Measurements from ENCODE around the gene LEKR1. TPM values are rescaled to one million over a fixed set of nuclear protein-coding genes. Genes with fewer than 3 reads are reported as not detected.

Gene LEKR1
- total RNA-seq, 2 experiments from 2014 or later: 0.16 TPM; not detected in 1

DNA sequence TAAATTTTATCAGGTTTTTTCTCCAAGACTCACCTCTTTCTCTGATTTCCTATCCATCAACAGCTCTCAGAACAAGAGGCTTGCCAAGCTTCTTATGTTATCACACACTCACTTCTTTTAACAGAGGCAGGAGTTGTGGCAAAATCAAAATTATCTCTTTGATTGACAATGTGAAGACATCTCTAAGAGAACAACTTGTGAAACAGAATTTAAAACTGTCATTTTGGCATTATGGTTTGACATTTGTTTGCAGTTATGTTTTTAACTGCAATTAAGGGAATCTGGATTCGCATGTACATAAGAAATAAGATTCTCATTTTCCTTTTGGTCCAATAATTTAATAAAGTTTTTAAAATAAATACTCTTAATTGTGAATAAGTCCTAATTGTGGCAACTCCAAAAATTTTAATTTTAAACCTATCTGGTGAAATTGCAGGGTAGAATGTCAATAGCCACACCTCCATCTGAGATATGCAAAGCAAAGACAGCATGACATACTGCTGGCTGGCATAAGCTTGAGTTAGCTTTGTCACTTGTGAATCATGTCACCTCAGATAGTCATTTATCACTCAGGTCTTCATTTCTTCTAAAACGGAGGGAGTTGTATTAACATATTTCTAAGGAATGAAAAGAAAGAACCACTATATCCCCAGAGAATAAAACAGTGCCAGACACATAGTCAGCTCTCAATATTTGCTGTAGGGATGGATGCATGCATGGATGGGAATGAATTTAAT, 175.2 kb downstream of the LEKR1 start:
- Histone ChIP-seq H3K36me3 (ENCODE audit: insufficient read depth, low read length) (no peaks in the 10 kb centered on the region), H2AFZ (ENCODE audit: low read length) (no peak overlapping the region), H3K9me2 (ENCODE audit: insufficient read depth, low read length) (no peaks in the 10 kb centered on the region), H3K4me1 (ENCODE audit: insufficient read depth, low read length, poor library complexity, severe bottlenecking) (no peaks in the 10 kb centered on the region), H3K9me3 (ENCODE audit: low read length) (no peaks in the 10 kb centered on the region), H3K4me3 (ENCODE audit: low read depth, low read length, poor library complexity, severe bottlenecking) (no peak overlapping the region), H4K20me1 (ENCODE audit: insufficient read depth, low read length) (no peaks in the 10 kb centered on the region), H3K4me2 (ENCODE audit: low read length) (no peak overlapping the region), H3K79me2 (ENCODE audit: insufficient read depth, low read depth, low read length) (no peaks in the 10 kb centered on the region), H3K27ac (ENCODE audit: low read depth, low read length, poor library complexity, severe bottlenecking) (no peak overlapping the region)
- no TSS peak for BruUV-seq (replicated peaks)
- no peak for DNase-seq (ENCODE audit: low spot score)
- ChIA-PET POLR2A (interaction anchor here (0.8 to 1.4 kb wide), 2 partner anchors 15 to 26 kb away, joined by 3 to 4 read pairs; no protein-coding TSS in a partner anchor), CTCF (ENCODE audit: unreplicated experiment) (no interaction called here)
- intact Hi-C loops (cut with micrococcal nuclease; ENCODE audit: unreplicated experiment): no loop called here
- TF ChIP-seq, protein P1, sequence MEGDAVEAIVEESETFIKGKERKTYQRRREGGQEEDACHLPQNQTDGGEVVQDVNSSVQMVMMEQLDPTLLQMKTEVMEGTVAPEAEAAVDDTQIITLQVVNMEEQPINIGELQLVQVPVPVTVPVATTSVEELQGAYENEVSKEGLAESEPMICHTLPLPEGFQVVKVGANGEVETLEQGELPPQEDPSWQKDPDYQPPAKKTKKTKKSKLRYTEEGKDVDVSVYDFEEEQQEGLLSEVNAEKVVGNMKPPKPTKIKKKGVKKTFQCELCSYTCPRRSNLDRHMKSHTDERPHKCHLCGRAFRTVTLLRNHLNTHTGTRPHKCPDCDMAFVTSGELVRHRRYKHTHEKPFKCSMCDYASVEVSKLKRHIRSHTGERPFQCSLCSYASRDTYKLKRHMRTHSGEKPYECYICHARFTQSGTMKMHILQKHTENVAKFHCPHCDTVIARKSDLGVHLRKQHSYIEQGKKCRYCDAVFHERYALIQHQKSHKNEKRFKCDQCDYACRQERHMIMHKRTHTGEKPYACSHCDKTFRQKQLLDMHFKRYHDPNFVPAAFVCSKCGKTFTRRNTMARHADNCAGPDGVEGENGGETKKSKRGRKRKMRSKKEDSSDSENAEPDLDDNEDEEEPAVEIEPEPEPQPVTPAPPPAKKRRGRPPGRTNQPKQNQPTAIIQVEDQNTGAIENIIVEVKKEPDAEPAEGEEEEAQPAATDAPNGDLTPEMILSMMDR (conservative IDR thresholded peaks at IDR 0.05; ENCODE audit: low read length): no peak
- no peak for TF ChIP-seq EZH2phosphoT487 (IDR thresholded peaks at IDR 0.05; ENCODE audit: borderline replicate concordance, low read depth, low read length)

DNA sequence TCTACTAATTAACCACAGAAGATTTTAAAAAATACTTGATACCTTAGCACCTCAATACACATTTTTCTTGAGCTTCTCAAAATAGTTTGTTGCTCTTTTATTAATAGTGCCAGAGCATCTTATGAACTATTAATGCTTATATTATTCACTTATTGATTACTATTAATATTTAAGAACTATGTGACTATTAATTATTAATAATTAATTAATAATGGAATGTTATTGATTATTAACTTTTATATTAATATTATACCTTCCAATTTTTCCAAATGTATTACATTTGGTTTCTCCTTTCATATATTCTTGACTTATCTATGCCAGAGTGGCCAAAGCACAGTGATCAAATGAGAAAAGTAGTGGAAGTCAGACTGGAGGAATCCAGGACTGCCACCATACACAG, 195.5 kb downstream of the LEKR1 start:
- BruUV-seq (replicated peaks): no TSS peak
- intact Hi-C loops (cut with micrococcal nuclease; ENCODE audit: unreplicated experiment): no loop called here

DNA sequence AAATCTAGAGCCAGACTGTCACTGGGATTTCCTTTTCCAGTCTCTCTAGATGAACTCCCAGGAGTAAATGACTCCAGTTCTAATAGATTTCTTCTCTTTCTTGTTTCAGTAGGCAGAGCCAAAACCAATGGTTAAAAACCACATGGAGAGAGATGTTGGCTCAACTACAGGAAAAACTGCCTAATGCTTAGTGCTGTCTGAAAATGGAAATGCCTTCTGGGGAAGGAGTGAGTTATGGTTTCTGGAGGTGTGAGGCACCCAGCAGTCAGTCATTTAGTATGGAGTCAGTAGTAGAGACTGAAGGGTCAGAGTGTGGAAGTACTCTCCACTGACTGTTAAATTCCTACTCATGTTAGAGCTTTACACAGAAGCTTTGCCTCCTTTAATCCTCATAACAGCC, 197.1 kb downstream of the LEKR1 start:
- Histone ChIP-seq H3K4me2 (ENCODE audit: low read length) (no peak overlapping the region), H3K4me3 (ENCODE audit: low read depth, low read length, poor library complexity, severe bottlenecking) (no peak overlapping the region), H3K9me3 (ENCODE audit: low read length) (no peaks in the 10 kb centered on the region), H3K79me2 (ENCODE audit: insufficient read depth, low read depth, low read length) (no peaks in the 10 kb centered on the region), H3K4me1 (ENCODE audit: insufficient read depth, low read length, poor library complexity, severe bottlenecking) (no peaks in the 10 kb centered on the region), H3K36me3 (ENCODE audit: insufficient read depth, low read length) (no peaks in the 10 kb centered on the region), H4K20me1 (ENCODE audit: insufficient read depth, low read length) (no peaks in the 10 kb centered on the region), H3K9me2 (ENCODE audit: insufficient read depth, low read length) (no peaks in the 10 kb centered on the region), H2AFZ (ENCODE audit: low read length) (no peak overlapping the region), H3K27ac (ENCODE audit: low read depth, low read length, poor library complexity, severe bottlenecking) (no peak overlapping the region)
- intact Hi-C loops (cut with micrococcal nuclease; ENCODE audit: unreplicated experiment): no loop called here
- DNase-seq (ENCODE audit: low spot score): no peak
- ChIA-PET CTCF (ENCODE audit: unreplicated experiment) (no interaction called here), POLR2A (no interaction called here)
- no TSS peak for BruUV-seq (replicated peaks)
- TF ChIP-seq, protein P1 (conservative IDR thresholded peaks at IDR 0.05; ENCODE audit: low read length): no peak
- TF ChIP-seq EZH2phosphoT487 (IDR thresholded peaks at IDR 0.05; ENCODE audit: borderline replicate concordance, low read depth, low read length): no peak

More for the DNA sequence above, 195.5 kb downstream of the LEKR1 start:
- DNase-seq (ENCODE audit: low spot score): no peak
- Histone ChIP-seq H3K79me2 (ENCODE audit: insufficient read depth, low read depth, low read length) (no peaks in the 10 kb centered on the region), H3K4me1 (ENCODE audit: insufficient read depth, low read length, poor library complexity, severe bottlenecking) (no peaks in the 10 kb centered on the region), H3K36me3 (ENCODE audit: insufficient read depth, low read length) (no peaks in the 10 kb centered on the region), H3K4me2 (ENCODE audit: low read length) (no peak overlapping the region), H3K9me3 (ENCODE audit: low read length) (no peaks in the 10 kb centered on the region), H3K4me3 (ENCODE audit: low read depth, low read length, poor library complexity, severe bottlenecking) (no peak overlapping the region), H4K20me1 (ENCODE audit: insufficient read depth, low read length) (no peaks in the 10 kb centered on the region), H3K9me2 (ENCODE audit: insufficient read depth, low read length) (no peaks in the 10 kb centered on the region), H2AFZ (ENCODE audit: low read length) (no peak overlapping the region), H3K27ac (ENCODE audit: low read depth, low read length, poor library complexity, severe bottlenecking) (no peak overlapping the region)
- POLR2A ChIA-PET: no interaction called here
- CTCF ChIA-PET (ENCODE audit: unreplicated experiment): no interaction called here
- no peak for TF ChIP-seq EZH2phosphoT487 (IDR thresholded peaks at IDR 0.05; ENCODE audit: borderline replicate concordance, low read depth, low read length)
- TF ChIP-seq, protein P1 (conservative IDR thresholded peaks at IDR 0.05; ENCODE audit: low read length): no peak

All from OCI-LY7 (cell line).